22Rv1 (cell line): ENCODE data around the gene TET3.
A peak's percentile ranks its signal among the peaks of the same experiment; 100 is the strongest.

ENCODE experiments used
- H3K27ac ChIP-seq: fragments of 450-650 bp; 2 replicates; pipeline ENCODE4 v1.5.1; 2017
- ZFX ChIP-seq: fragments of 450-650 bp; IDR thresholded peaks from 2 replicates; pipeline ENCODE4 v1.6.1; 2017; ENCODE audit warnings: antibody characterized with exemption, borderline replicate concordance
- TF ChIP-seq, protein P1 (sequence below): fragments of 450-650 bp; IDR thresholded peaks from 2 replicates; pipeline ENCODE4 v1.5.1; 2017; ENCODE audit warnings: mild to moderate bottlenecking

TET3 gene

DNA sequence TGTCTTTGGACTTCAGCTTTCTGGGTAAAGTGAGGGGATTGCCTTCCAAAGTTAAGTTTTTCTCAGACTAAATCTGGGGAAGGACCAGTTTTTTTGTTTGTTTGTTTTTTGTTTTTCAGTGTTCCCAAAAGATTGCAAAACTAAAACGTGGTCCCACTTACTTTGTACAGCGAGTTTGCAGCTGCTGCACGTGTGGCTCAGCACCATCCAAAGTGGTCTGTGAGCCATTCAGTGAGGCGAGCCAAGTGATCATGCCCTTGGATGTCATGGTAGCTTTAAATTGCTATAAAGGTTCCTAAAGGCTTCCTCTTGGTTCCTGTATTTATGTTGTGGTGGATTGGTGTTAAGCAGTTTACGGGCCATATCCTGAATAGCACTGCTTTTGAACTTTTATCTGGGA, 23.0 kb downstream of the TET3 start:
- no peak overlapping the region for H3K27ac ChIP-seq
- TF ChIP-seq, protein P1, sequence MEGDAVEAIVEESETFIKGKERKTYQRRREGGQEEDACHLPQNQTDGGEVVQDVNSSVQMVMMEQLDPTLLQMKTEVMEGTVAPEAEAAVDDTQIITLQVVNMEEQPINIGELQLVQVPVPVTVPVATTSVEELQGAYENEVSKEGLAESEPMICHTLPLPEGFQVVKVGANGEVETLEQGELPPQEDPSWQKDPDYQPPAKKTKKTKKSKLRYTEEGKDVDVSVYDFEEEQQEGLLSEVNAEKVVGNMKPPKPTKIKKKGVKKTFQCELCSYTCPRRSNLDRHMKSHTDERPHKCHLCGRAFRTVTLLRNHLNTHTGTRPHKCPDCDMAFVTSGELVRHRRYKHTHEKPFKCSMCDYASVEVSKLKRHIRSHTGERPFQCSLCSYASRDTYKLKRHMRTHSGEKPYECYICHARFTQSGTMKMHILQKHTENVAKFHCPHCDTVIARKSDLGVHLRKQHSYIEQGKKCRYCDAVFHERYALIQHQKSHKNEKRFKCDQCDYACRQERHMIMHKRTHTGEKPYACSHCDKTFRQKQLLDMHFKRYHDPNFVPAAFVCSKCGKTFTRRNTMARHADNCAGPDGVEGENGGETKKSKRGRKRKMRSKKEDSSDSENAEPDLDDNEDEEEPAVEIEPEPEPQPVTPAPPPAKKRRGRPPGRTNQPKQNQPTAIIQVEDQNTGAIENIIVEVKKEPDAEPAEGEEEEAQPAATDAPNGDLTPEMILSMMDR, result no peak
- TF ChIP-seq ZFX, result no peak

DNA sequence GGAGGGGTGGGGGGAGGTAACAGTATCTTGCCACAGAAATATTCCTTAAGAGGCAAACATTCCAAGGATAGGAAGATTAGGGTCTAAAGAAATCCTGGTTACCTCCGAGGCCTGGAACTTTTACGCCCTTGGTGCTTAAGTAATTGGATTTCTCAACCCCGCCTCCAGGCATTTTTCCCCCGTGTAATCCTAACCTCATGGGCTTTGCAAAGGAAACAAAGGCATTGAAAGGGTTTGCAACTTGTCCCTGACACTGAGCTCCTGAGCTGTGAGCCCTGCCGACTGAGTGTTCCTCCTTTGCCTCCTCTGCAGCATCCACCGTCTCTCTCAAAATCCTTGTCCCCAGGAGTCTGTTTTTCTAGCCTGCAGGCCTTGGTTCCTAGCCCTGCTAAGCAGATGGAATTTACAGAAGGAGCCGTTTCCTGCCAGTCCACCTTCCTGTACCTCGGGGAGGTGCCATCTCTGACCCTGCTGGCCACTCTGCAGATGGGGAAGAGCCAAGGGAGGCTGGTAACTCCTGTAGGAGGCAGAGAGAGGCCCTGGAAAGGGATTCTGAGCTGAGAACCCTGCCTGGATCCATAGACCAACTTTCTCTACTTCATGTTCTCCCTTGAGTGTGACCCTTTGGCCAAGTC, 24.2 kb downstream of the TET3 start:
- H3K27ac ChIP-seq, result no peak overlapping the region
- TF ChIP-seq ZFX, result no peak
- TF ChIP-seq, protein P1, result no peak

DNA sequence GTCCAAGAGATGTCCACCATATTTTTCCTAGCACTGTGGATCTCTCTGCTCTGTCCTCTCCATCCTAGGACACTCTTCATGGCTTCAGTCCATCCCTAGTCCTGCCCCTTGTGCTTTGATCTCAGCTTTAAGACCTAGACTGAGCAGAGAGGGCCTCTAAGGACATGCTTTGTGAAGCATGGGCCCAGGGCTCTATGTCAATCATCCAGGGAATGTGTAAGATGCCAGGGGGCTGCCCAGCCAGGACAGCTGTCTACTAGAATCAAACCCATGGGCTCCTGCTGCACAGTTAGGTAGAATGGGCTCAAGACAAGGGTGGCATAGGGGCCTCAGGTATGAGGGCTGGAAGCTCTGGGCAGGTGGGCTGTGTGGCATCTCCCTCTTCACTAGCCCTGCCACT, 24.9 kb downstream of the TET3 start:
- peak overlapping the region; percentile 39 for H3K27ac ChIP-seq
- TF ChIP-seq, protein P1, result no peak
- no peak for TF ChIP-seq ZFX

DNA sequence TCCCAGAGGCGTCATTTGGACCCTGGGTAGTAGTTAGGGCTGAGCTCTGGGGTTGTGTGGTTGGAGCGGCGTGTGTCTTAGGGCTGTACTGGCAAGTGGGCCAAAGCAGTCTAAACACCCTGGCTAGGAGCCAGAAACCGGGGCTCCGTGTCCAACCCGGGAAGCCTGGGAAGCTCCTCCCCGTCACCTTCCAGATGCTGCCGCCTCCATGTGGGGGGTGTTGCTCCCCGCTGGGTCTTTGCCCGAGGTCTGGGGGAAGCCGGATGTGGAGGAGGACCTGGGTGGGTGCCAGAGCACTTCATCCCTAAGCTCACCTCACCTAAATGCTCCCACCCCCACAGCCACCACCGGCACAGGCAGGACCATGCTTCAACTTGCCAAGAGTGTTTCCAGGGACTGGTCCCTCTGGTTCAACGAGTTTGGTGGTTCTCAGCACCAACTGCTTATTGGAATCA, 25.4 kb downstream of the TET3 start:
- peak overlapping the region; percentile 39 for H3K27ac ChIP-seq
- no peak for TF ChIP-seq ZFX

DNA sequence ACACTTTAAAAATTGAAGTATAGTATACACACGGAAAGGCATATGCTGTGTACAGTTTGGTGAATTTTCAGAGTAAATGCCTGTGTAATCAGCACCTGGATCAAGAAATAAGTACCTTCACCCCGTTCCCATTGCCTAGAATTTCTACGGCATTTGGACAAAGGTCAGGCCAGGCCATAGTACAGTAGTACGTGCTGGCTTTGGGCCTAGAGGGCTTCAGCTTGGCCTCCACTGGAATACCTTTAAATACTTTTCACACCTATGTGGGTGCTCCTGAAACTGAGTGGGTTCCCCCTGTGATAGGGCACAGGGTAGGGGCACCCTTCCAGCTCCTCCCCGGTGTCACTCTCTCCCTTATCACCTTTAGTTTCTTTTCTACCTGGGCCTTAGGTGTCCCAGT, 26.5 kb downstream of the TET3 start:
- TF ChIP-seq, protein P1, result no peak
- TF ChIP-seq ZFX, result no peak
- H3K27ac ChIP-seq, result peak overlapping the region; percentile 39; the same call in 1 of the 2 replicates

DNA sequence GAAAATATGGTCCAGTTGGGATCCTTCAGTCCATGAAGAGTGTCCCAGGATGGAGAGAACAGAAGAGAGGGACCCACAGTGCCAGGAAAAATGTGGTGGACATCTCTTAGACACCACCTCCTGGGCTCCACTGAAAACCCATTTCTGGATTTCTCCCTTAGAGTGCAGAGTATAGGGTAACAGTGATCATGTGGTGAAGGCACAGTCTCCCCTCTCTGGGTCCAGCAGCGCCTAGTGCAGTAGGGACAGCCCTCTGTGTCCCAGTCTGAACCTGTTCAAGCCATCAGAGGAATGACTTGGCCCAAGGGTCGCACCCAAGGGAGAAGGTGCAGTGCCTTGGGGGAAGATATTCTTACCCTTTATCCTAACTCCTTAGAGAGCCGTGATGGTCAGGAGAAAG, 30.1 kb downstream of the TET3 start:
- TF ChIP-seq ZFX, result no peak
- TF ChIP-seq, protein P1, result no peak
- no peak overlapping the region for H3K27ac ChIP-seq

DNA sequence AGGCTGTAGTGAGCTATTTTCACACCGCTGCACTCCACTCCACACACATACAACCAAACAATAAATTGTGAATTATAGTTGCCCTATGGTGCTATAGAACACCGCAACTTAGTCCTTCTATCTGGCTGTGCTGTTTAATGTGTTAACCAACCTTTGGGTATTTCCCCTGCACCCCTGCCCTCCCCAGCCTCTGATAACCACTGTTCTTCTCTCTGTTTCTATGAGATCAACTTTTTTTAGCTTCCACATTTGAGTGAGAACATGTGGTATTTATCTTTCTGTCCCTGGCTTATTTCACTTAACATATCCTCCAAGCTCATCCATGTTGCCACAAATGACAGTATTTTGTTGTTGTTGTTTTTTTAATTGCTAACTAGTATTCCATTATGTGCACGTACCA, 32.5 kb downstream of the TET3 start:
- no peak for TF ChIP-seq ZFX
- TF ChIP-seq, protein P1, result no peak
- H3K27ac ChIP-seq, result no peak overlapping the region

DNA sequence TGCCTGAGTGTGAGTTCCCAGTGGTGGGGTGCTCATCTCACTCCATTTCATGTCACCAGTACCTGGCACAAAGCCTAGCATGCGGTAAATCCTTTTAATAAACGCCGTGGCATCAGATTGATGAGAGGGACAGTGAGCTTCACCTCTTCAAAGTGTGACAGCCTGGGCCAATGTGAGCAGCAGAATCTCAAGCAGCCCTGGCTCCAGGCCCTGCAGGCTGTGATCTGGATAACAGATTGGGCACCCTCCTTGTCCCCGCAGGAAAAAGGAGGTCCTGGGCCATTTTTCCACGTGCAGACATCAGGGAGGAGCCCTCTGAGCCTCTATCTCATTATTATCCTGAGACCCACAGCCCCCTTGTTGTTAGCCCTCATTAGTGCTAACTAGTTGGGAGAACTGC, 34.8 kb downstream of the TET3 start:
- TF ChIP-seq, protein P1, result no peak
- no peak overlapping the region for H3K27ac ChIP-seq
